IPS-18c (cell line): ENCODE results near the gene HHATL.

ENCODE experiments used
- H3K4me3 ChIP-seq: 2 replicates; pipeline ENCODE4 v1.7.0; 2013; ENCODE audit warnings: low read depth, mild to moderate bottlenecking, low read length, moderate library complexity; ENCODE audit not compliant: insufficient read depth
- H3K9me3 ChIP-seq: one replicate; pipeline ENCODE4 v1.6.1; 2013; ENCODE audit warnings: mild to moderate bottlenecking, low read length, moderate library complexity; ENCODE audit not compliant: control insufficient read depth, insufficient read depth

The HHATL gene

DNA sequence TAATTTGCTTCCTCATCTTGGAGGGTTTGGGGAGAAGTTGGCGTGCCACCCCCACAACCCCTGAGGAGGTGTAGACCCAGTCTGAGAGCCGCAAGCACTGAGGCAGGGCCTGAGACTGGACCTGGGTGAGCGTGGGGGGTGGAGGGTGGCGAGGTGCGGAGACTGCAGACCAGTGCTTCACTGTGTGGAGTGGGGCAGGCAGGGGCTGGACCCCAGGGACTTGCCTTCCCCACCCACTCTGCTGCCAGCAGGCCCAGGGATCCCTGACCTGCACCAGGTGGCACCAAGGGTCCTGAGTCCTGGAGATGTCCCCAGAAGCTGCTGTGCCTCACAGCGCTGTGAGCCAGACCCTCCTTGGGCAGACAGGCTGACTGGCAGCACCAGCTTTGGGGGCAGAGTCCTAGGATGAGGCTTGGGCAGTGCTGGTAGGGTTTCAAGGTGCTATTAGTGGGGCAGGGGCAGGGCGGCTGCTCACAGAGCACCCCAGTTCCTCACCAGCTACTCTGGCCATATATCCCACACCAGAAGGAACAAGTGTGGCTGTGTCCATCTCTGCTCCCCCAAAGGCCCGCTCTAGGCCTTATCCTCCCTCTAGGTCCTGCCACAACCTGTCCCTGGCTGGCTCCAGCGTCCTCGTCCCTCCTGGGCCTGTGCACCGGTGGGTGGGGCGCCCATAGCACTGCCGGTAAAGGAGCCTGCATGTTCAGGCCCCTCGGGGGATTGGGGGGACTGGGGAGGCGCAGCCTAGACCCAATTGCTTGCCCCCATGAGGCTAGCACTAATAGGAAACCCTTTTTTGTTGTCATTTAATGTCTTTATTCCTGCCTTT is 37.3 kb downstream of the HHATL start:
- Histone ChIP-seq H3K4me3 (no peak overlapping the region), H3K9me3 (no peaks in the 10 kb centered on the region)

- H3K4me3 ChIP-seq = no peak overlapping the region
- no peaks in the 10 kb centered on the region for H3K9me3 ChIP-seq
Measured at GRCh38 chr3:42664438-42664803, 38.2 kb downstream of the HHATL start.

DNA sequence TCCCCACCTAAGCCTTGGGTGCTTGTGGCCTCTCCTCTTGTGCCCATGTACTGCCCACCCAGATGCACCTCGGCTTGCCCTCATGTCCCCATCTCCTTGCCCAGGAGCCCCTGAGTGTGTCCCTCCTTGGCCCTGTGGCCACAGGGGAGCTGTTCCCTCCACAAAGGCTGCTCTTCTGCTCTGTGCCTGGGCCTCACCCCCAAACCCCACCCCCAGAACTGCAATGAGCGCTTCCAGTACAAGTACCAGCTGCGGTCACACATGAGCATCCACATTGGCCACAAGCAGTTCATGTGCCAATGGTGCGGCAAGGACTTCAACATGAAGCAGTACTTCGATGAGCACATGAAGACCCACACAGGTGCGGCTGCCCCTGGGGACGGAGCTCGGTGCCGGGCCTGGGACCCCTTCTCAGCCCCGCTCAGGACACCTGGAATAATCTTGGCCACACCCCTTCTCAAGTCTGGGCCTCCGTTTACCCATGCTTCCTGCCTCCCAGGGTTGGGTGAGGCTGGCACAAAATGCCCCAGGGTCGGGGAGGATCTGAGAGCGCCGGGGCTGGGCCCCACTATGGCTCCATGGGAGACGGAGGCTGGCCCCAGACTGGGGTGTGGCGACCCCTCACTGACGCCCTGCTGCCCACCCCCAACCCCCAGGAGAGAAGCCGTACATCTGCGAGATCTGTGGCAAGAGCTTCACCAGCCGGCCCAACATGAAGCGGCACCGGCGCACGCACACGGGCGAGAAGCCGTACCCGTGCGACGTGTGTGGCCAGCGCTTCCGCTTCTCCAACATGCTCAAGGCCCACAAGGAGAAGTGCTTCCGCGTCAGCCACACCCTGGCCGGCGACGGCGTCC is 38.8 kb downstream of the HHATL start:
- Histone ChIP-seq H3K4me3 (no peak overlapping the region), H3K9me3 (no peaks in the 10 kb centered on the region)

DNA sequence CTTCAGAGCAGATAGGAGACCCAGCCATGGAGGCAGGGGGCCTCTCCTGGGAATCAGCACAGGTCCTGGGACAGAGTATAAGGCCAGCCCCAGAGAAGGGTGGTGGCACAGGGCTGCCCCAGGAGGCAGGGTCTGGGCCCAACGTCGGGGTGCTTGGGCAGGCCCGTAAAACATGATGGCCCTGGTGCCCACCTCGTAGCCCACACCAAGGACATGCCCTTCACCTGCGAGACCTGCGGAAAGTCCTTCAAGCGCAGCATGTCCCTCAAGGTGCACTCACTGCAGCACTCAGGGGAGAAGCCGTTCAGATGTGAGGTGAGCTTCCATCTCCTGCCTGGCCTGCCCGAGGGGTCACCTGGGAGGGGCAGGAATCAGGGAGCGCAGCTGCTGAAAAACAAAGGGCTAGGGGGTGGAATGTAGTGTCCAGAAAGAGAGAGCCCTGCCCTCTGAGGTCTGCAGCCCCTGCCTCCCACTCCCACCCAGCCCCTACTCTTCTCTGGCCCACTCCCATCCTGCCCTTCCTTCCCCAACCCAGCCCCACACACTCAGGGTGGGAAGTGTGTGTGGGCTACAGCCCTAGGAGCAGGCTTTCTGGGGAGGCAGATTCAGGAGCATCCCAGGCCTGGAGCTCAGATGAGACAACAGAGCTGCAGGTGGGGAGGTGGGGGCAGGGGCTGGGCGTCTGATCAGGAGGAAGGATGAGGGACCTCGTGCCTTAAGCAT is 39.6 kb downstream of the HHATL start:
- Histone ChIP-seq H3K4me3 (no peak overlapping the region), H3K9me3 (no peaks in the 10 kb centered on the region)

DNA sequence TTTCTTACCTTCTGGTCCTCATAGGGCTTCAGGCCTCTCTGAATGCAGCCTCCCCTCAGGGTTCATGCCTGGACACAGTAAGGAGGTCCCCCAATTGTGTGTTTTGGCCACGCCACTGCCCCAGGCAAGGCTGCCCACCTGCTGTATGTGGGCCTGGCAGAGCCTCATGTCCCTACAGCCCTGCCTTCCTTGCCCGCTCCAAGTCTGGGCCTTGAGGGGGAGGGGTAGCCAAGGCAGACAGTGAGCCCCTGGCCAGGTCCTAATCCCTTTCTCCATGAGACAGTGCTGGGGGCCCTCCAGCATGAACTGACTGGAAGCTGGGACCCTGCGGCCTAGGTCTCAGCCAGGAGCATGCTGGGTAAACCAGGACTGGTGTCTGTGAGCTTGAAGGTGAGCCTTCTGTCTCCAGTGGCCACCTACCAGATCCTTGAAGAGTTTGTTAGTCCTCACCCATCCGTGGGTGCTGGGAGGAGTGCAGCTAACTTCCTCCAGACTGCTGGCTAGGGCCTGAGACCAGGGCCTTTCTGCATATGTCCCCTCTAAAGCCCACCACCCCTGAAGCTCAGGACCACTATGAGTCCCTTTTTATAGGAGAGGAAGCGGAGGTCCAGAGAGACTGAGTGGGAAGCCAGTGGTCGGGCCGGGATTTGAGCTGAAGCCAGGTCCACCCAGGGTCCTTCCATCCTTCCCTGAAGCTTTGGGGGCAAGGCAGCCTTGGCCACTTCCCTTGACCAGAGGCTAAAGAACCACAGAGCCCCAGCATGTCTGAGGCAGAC is 40.4 kb downstream of the HHATL start:
- Histone ChIP-seq H3K4me3 (no peak overlapping the region), H3K9me3 (no peaks in the 10 kb centered on the region)

DNA sequence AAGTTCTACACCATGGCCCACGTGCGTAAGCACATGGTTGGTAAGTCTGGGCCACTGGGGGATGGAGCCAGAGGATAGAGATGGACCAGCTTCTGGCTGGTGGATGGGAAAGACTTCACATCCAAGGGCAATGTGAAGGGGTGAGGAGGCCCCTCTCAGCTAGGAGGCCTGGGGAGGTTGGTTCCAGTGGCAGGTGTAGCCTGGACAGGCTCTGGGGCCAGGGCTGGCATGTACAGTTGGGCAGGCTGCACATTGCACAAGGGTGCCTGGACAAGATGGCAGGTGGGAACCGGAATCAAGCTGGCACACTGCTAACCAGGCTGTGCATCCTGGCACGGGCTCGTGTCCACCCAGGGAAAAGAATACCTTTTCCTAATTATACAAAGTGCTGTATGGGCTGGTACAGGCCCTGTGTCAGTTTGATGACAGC is 41.0 kb downstream of the HHATL start:
- no peaks in the 10 kb centered on the region for H3K9me3 ChIP-seq
- H3K4me3 ChIP-seq = no peak overlapping the region

- no peaks in the 10 kb centered on the region for H3K9me3 ChIP-seq
- no peak overlapping the region; the same call in 1 of the 2 replicates for H3K4me3 ChIP-seq
Measured at GRCh38 chr3:42660898-42661297, 41.7 kb downstream of the HHATL start.

DNA sequence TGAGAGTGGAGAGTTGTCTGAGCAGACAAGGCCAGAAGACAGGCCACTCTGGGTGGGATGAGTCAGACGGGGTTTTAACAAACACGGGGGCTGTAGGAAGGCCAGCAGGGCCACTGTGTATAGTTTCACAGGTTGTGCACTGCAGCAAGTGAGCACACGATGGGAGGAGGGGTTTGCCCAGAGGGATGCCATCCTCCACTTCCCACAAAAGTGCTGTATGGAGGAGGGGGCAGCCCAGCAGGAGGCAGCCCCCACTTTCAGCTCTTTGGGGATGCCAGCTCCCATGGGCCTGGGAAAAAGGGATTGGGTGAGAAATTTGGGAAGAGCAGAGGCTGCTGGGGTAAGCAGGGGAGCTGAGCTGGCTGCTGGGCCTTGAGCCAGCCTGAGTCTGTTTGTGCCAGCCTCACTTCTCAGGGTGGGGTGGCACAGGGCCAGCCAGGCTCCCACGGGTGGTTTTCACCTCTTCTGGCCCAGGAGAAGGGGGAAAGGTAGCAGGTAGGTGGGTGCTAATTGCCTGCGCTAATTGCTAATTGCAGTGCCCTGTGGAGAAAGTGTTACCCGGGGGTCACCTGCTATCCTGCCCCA is 42.4 kb downstream of the HHATL start:
- no peaks in the 10 kb centered on the region for H3K9me3 ChIP-seq
- no peak overlapping the region for H3K4me3 ChIP-seq

DNA sequence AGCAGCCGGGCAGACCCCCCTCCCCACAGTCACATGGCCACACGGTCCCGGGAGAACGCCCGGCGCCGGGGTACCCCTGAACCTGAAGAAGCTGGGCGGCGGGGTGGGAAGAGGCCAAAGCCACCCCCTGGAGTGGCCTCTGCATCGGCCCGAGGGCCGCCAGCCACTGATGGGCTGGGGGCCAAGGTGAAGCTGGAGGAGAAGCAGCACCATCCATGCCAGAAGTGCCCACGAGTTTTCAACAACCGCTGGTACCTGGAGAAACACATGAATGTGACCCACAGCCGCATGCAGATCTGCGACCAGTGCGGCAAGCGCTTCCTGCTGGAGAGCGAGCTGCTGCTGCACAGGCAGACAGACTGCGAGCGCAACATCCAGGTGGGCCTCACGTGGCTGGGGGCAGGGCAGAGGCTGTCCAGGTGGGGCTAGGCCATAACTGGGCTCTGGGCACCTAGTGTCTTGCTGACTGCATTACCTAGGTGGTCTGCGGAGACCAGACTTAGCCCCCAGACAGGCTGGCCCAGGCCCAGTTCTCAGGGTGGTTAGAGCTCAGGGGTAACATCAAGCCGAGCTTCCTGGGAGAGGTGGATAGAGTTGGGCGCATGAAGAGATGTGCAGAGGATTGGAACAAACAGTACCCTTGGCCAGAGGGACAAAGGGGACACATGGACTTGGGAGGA is 43.0 kb downstream of the HHATL start:
- Histone ChIP-seq H3K9me3 (no peaks in the 10 kb centered on the region), H3K4me3 (no peak overlapping the region)

- Histone ChIP-seq H3K4me3 (no peak overlapping the region), H3K9me3 (no peaks in the 10 kb centered on the region)
Measured at GRCh38 chr3:42658771-42659390, 43.7 kb downstream of the HHATL start.

GRCh38 chr3:42658091-42658770 is 44.4 kb downstream of the HHATL start:
- no peak overlapping the region for H3K4me3 ChIP-seq

GRCh38 chr3:42657675-42658074 is 44.9 kb downstream of the HHATL start:
- Histone ChIP-seq H3K4me3 (no peak overlapping the region), H3K9me3 (no peaks in the 10 kb centered on the region)

More at GRCh38 chr3:42658091-42658770, 44.4 kb downstream of the HHATL start:
- H3K9me3 ChIP-seq = no peaks in the 10 kb centered on the region

DNA sequence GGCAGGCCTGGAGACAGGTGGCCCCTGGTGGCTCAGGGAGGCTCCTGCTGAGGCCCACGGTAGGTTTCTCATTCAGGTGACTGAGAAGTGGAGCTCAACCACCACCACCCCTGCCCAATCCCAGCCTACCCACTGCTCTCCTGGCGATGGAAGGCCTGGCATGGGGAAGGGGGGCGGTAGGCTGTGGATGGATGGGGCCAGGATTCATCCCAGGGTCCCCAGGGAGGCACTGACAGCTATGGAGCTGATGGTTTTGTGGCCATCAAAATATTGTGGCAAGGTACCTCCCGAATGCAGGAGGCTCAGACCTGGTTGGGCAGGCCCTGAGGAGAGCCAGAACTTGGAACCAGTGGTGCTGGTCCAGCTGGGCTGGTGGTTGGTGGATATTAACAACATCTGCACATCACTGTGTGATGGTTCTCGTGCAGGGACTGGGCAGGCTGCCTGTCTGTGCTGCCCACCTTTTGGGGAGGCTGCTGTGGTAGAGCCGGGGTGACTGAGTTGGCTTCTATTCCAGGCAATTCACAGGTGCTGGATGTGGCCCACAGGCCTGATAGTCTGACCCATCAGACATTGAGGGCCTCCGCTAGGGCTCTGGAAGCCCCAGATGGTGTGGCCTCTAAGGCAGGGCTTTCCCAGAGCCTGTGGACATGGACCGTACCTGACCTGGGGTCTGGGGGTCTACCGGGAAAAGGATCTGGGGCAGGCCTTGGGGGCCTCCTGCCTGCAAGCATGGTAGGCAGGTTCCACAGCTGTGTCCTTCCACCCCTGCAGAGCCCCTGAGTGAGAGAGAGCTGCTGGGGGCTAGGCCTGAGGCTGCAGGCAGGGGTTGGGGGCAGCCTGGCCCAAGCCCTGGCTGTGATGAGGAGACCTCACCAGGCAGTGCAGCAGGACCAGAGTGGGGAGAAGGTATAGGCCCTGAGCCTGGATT is 45.7 kb downstream of the HHATL start:
- Histone ChIP-seq H3K9me3 (no peaks in the 10 kb centered on the region), H3K4me3 (no peak overlapping the region)

DNA sequence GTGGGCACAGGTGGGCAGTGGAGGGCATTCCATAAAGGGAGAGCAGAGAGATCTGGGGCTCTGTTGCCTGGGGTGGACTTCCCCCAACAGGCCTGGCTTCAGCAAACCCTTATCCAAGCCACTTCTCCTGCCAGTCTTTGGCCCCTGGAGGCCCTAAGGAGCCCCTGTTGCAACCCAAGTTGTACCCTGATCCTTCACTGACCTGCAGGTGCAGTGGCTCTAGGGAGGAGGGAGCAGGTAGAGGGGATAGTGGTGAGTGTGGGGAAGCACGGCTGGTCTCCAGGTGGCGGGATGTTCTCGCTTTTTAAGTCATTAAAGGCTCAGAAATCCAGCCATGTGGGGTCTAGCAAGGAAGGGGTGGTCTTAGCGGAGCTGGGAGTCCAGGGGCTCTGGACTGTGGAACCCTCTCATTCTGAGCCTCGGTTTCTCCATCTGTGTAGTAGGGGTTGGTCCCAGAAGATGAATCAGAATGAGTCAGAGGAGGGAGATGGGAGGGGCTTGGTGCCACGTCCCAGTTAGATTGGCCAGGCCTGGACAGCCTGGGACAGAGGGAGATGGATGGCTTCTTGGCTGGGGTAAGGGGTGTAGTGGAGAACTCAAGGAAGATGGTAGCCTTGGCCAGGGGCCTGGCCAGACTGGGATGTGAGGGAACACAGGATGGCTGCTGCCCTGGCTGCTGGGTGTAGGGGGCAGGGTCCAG is 46.5 kb downstream of the HHATL start:
- Histone ChIP-seq H3K4me3 (no peak overlapping the region; the same call in 1 of the 2 replicates), H3K9me3 (no peaks in the 10 kb centered on the region)
